Nucleus accumbens (tissue), 56 donors: ENCODE data around the gene RUNX1.
"Not testable (repeated sequence)": the region's sequence is repeated elsewhere in the genome, so short reads cannot be mapped to it uniquely, and the experiment has no call there.

ENCODE experiments used
- DNase-seq, 56 donors: peaks; one replicate each; lab custom pipeline; 2025; lab: John Stamatoyannopoulos, UW

The RUNX1 gene

DNA sequence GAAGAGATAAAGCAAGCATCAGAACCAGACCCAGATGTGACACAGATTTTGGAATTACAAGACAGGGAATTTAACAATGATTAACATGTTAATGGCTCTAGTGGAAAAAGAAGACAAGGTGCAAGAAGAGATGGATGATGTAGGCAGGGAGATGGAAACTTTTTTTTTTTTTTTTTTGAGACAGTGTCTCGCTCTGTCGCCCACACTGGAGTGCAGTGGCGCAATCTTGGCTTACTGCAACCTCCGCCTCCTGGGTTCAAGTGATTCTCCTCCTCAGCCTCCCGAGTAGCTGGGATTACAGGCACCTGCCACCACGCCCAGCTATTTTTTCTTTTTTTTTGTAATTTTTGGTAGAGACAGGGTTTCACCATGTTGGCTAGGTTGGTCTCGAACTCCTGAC is 244.5 kb downstream of the RUNX1 start:
- DNase-seq: not testable (repeated sequence)

GRCh38 chr21:34803782-34804370 is 245.2 kb downstream of the RUNX1 start:
- no peak for DNase-seq

DNA sequence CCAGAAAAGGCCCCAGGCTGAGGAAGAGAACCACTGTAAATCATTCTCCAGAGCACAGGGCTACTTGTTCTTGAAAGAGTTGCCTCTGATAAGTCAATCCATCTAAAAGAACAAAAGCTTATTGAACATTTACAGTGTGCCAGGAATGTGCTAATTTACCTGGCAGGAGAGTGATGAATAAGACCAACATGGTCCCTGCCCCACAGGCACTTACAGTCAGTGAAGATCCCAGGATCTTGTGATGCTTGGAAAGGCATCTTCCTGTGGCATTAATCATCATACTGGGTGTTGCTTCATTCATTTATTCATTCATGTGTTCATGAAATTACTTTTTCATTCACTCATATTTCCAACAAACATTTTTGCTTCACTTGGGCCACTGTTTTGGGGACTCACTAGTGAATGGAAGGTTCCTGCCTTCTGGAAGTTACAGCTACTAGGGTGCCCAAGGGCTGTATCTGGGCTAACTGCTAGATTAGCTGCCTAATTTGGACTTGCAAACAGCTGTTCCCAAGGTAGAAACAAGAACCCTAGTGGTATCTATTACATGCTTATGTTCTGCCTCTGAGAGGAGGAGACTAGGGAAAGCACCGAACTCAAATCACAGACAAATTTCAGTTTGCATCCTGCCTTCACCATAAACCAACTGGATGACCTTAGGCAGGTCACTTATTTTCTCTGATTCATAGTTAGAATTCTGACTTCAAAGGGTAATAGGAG is 246.8 kb downstream of the RUNX1 start:
- DNase-seq: no peak

DNA sequence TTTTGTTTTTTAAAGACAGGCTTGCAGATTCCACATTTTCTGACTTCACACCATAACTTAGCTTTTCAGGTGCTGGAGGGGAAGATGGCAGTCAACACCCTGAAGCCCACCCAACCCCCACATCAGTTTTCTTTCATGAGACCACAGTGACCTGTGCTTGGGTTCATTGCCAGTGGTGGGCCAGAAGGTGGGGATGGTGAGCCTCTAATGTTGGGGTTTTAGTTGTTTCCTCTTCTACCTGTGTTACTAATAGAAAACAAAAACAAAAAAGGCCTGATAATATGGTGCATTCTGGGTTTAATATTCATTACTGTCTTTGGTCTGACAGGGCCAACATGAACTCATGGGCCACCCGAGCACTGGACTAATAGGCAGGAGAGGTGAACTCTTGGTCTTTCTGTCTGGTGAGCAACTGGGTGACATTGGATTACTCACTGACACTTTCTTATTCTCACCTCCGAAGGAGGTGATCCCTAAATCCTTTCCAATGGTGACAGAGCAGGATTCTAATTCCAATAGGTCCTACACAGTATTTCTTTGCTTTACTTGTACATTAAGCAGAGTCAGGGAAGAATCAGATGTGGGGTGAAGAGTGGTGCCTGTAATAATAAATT is 247.5 kb downstream of the RUNX1 start:
- DNase-seq: no peak

DNA sequence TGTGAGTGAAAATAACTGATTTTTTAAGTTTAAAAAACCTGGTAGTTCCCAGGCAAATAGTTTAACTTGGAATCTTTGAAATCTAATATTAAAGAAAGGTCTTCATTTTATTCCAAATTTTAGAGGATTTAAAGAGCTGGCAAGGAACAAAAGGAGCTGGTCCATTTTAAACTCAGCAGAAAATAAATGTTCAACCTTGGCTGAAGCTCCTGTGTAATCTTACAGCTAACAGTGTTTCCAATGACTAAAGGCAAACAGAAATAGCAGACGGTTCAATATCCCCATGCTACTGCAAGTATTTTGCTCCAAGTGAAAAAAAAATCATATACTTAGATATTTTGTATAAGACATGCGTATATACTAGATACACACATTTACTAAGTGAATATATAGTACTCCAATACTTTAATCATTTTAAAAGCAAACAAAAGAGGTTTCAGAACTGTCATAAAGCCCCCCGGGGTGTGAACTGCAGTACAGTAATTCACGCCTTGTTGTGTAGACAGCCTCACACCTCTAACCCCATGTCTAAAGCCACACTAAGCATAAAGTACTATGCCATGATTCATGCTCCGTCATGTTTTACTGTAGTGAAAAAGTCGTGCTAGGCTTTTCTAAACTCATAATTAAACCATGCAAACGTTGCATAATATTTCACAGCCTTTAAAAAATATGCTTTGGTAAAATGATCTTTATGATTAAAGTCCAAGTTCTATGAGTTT is 248.1 kb downstream of the RUNX1 start:
- no peak for DNase-seq

DNA sequence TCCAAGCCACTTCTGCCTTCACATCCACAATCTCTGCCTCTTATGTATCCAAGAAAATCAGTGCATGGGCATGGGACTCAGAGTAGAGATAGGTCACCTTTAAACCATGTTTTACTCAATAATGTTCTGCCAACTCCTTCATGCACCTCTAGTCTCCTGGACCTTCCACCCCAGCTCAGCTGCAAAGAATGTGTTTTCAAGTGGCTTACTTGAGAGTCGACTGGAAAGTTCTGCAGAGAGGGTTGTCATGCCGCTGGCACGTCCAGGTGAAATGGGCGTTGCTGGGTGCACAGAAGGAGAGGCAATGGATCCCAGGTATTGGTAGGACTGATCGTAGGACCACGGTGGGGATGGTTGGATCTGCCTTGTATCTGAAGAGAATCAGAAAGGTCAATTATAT is 250.0 kb downstream of the RUNX1 start:
- DNase-seq: no peak

DNA sequence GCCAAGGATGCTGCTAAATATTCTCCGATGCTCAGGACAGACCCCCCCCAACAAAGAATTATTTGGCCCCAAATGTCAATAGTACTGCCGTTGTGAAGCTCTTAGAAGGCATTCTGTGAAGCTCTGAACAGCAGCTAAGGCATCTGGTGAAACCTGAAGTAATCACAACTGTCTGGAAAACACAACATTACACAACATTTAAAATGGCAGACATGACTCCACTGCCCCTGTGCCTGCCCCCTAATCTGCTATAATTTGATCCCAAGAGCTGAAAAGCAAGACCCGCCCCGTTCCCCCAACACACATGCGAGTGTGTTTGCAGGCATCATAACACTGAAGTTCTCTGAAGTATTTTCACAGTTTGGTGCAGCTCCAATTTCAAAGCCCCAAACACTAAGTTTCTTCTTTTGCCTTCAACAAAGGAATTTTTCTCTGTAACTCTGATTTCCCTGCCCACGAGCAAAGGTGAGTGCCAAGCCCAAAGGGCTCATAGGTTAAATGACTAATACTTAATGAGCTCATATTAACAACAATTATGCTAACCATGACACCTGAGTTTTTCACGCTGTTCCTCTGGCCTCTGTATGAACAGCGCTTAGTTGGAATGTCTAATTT is 251.1 kb downstream of the RUNX1 start:
- no peak for DNase-seq

DNA sequence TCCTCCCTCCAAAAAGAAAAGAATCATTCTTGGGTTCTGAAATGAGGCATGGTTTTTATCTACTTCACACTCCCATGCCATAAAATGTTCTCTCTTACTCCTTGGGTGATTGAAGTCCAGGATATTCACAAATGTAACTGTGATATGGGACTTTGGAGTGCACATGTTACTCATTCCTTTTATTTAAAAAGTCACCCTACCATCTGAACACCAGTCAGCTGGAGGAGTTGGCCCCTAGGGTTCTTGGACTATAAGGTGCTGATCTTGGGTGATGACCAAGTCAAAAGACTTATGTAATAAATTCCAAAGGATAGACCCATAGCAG is 251.9 kb downstream of the RUNX1 start:
- no peak for DNase-seq

DNA sequence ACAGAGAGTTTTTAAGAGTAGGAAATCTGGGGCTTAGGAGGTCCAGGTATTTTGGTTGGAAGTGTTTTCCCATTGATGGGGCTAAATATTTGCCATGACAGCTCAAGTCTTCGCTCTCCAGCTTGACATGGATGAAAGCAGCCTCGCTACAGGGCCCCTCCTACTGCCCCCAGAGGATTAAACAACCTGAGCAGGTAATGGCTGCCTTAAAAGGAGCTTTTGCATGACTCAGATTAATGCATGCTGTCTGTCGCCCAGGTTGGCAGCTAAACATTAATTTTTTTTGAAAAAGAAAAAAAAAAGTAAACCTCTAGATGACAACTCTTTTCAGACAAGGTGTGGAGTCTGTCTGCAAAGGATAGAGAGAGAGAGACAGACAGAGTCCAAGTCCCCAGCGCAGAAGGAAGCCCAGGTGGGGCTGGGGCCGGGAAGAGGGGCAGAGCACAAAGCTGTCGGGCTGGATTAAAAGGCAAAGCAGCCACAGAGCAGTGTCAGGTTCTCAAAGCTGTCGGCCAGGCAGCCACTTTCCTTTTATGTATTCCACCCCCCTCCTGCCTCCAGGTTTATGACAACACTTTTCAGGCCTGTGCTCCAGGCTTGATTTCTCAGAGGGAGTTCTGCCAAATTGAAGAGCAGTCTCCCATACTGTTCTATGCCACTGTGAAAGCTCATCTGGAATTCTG is 252.4 kb downstream of the RUNX1 start:
- DNase-seq: peak in 2 of 56 donors; percentile 2 to 29

- DNase-seq: no peak
These were observed 253.4 kb downstream of the RUNX1 start for GRCh38 chr21:34795548-34796180.

DNA sequence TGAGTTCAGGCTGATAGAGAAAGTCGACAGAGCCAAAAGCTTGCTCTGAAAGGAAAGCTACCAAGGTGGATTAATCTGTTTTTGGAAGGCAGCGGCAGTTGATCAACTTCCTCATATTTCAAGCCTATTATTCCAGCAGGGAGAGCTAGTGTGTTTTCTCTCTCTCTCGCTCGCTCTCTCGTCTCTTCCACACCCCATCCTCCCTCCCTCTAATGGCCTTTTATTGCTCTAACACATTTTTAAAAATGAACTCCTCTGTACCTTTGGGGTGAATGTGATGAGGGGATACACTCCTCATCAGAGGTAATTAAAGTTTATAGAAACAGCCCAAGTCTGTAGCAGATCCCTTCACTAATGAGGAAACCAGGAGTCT is 253.9 kb downstream of the RUNX1 start:
- DNase-seq: no peak

DNA sequence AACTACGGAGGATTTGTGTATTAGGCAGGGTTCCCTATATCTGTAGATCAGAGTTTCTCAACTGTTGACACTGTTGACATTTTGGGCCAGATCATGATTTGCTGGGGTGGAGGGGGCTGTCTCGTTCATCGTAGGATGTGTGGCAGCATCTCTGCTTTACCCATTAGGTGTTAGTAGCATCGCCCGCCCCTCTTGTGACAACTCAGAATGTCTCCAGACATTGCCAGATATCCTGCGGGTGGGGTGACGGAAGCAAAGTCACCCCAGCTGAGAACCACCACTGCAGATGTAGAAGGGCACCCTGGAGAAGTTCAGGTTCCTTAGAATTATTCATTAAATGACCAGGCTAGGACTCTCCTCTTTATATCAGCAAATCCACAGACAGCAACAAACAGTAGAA is 254.4 kb downstream of the RUNX1 start:
- DNase-seq: no peak

DNA sequence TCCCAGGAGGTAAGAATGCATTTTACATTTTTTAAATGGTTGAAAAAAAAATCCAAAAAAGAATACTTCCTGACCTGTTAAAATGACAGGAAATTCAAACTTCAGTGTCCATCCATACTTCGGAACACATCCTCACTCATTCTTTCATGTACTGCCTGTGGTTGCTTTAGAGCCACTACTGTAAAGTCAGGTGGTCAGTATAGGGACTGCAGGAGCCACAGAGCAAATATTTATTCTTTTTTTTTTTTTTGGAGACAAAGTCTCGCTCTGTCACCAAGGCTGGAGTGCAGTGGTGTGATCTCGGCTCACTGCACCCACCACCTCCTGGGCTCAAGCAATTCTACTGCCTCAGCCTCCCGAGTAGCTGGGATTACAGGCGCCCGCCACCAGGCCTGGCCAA is 255.6 kb downstream of the RUNX1 start:
- no peak for DNase-seq

- DNase-seq: no peak
These were observed 256.5 kb downstream of the RUNX1 start for GRCh38 chr21:34792504-34793089.

GRCh38 chr21:34791776-34792503 is 257.2 kb downstream of the RUNX1 start:
- DNase-seq: no peak

DNA sequence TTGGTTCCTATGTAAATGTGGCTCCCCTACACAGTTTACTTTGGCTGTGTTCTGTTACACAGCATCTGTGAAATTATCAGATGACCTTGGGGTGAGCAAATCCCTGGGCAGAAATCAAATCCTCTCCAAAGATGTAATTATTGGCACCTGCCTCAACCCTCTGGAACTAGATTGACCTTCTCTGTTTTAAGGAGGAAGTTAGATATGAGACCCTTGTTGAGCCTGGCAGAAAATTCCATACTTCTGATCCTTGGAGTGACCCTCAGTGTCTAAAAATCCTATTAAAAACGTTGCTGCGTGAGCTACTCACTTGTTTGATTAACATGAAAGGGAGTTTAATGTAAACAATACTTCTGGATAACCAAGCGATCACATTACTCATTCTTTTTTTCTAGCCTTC is 258.3 kb downstream of the RUNX1 start:
- no peak for DNase-seq

- no peak for DNase-seq
These were observed 258.8 kb downstream of the RUNX1 start for GRCh38 chr21:34790341-34790740.

GRCh38 chr21:34788879-34789278 is 260.2 kb downstream of the RUNX1 start:
- no peak for DNase-seq

- no peak for DNase-seq
These were observed 265.3 kb downstream of the RUNX1 start for GRCh38 chr21:34783815-34784214.
